Activated T-cell treated with anti-CD3 and anti-CD28 coated beads for 4 hours (primary cell): ENCODE measurements around the gene KLHL28.

Source experiments
- DNase-seq: peaks from one replicate; pipeline ENCODE4 v3.0.0-alpha.2; 2020

The KLHL28 gene

GRCh38 chr14:44961554-44962333, at the start of gene KLHL28, which contains the start of gene TOGARAM1:
TSS of gene KLHL28 (minus strand) at chr14:44961947. CDS start at chr14:44945928, 16,019 bp downstream.
TSS of gene TOGARAM1 (plus strand) at chr14:44962190. CDS start at chr14:44962422, 232 bp downstream.
- peak; percentile 94 for DNase-seq

- no peak for DNase-seq
These were observed 42.2 kb upstream of the KLHL28 start for GRCh38 chr14:45003924-45004323.

- no peak for DNase-seq
These were observed 34.1 kb upstream of the KLHL28 start for GRCh38 chr14:44995770-44996294.

GRCh38 chr14:44995196-44995595, 33.4 kb upstream of the KLHL28 start:
- no peak for DNase-seq

GRCh38 chr14:44990533-44990932, 28.8 kb upstream of the KLHL28 start:
- DNase-seq = no peak

GRCh38 chr14:44989497-44990440, 28.0 kb upstream of the KLHL28 start:
- no peak for DNase-seq

- no peak for DNase-seq
These were observed 26.9 kb upstream of the KLHL28 start for GRCh38 chr14:44988694-44989093.

GRCh38 chr14:44982594-44982993, 20.8 kb upstream of the KLHL28 start:
- DNase-seq = no peak

GRCh38 chr14:44981198-44981597, 19.5 kb upstream of the KLHL28 start:
- no peak for DNase-seq

- no peak for DNase-seq
These were observed 18.1 kb upstream of the KLHL28 start for GRCh38 chr14:44979740-44980356.

- DNase-seq = no peak
These were observed 17.5 kb upstream of the KLHL28 start for GRCh38 chr14:44979273-44979672.

- no peak for DNase-seq
These were observed 9.7 kb upstream of the KLHL28 start for GRCh38 chr14:44971459-44971858.

- no peak for DNase-seq
These were observed 9.2 kb upstream of the KLHL28 start for GRCh38 chr14:44970907-44971306.

GRCh38 chr14:44968714-44969113, 7.0 kb upstream of the KLHL28 start:
- DNase-seq = no peak

- no peak for DNase-seq
These were observed 5.0 kb upstream of the KLHL28 start for GRCh38 chr14:44966601-44967336.

- no peak for DNase-seq
These were observed 2.1 kb upstream of the KLHL28 start for GRCh38 chr14:44963775-44964380.

GRCh38 chr14:44963044-44963528, 1.3 kb upstream of the KLHL28 start:
- DNase-seq = no peak

- DNase-seq = peak; percentile 9
These were observed 742 bp upstream of the KLHL28 start for GRCh38 chr14:44962334-44963043.

GRCh38 chr14:44961151-44961553, 595 bp downstream of the KLHL28 start:
- peak; percentile 36 for DNase-seq

- no peak for DNase-seq
These were observed 1.1 kb downstream of the KLHL28 start for GRCh38 chr14:44960646-44961045.

- no peak for DNase-seq
These were observed 1.6 kb downstream of the KLHL28 start for GRCh38 chr14:44960146-44960545.
